Liver (tissue), 3 donors: ENCODE results near the gene NTNG2.

Source experiments
- FOXA1 ChIP-seq: IDR thresholded peaks from 2 replicates; pipeline ENCODE4 v1.6.1; 2016; ENCODE audit warnings: antibody characterized with exemption
- GABPA ChIP-seq, 2 donors: IDR thresholded peaks in 1 of 2; conservative IDR thresholded peaks in 1 of 2; 2 replicates each; pipeline ENCODE4 v1.6.1; 2016; ENCODE audit warnings: antibody characterized with exemption in 2 of 2, mild to moderate bottlenecking in 1 of 2, moderate library complexity in 1 of 2
- JUND ChIP-seq, 2 donors: IDR thresholded peaks; 2 replicates each; pipeline ENCODE4 v1.6.1; 2016; ENCODE audit warnings: antibody characterized with exemption in 2 of 2
- NR2F2 ChIP-seq: IDR thresholded peaks from 2 replicates; pipeline ENCODE4 v1.6.1; 2016; ENCODE audit warnings: antibody characterized with exemption
- RAD21 ChIP-seq, 2 donors: IDR thresholded peaks; 2 replicates each; pipeline ENCODE4 v1.6.1; 2016; ENCODE audit warnings: antibody characterized with exemption in 2 of 2, mild to moderate bottlenecking in 2 of 2
- RXRA ChIP-seq, 2 donors: IDR thresholded peaks; 2 replicates each; pipeline ENCODE4 v1.6.1; 2017 to 2018; ENCODE audit warnings: antibody characterized with exemption in 2 of 2, mild to moderate bottlenecking in 1 of 2
- SP1 ChIP-seq: IDR thresholded peaks from 2 replicates; pipeline ENCODE4 v1.6.1; 2018; ENCODE audit warnings: antibody characterized with exemption, mild to moderate bottlenecking
- TAF1 ChIP-seq: conservative IDR thresholded peaks from 2 replicates; pipeline ENCODE4 v1.6.1; 2016; ENCODE audit warnings: antibody characterized with exemption, mild to moderate bottlenecking
- YY1 ChIP-seq: IDR thresholded peaks from 2 replicates; pipeline ENCODE4 v1.6.1; 2016; ENCODE audit warnings: antibody characterized with exemption, mild to moderate bottlenecking
- TF ChIP-seq, protein P1 (sequence below): IDR thresholded peaks from 2 replicates; pipeline ENCODE4 v1.6.1; 2016; ENCODE audit warnings: antibody characterized with exemption
- TF ChIP-seq, protein P2 (sequence below): fragments of 150-350 bp; IDR thresholded peaks from 2 replicates; pipeline ENCODE4 v1.5.1; 2017; ENCODE audit warnings: improper control_type of control experiment, low read depth, low read length; ENCODE audit not compliant: missing input control
- TF ChIP-seq, protein P3 (sequence below): IDR thresholded peaks from 2 replicates; pipeline ENCODE4 v1.6.1; 2016; ENCODE audit warnings: antibody characterized with exemption, mild to moderate bottlenecking
- TF ChIP-seq, protein P4 (sequence below): IDR thresholded peaks from 2 replicates; pipeline ENCODE4 v1.6.1; 2016; ENCODE audit warnings: antibody characterized with exemption
- TF ChIP-seq, protein P5 (sequence below): IDR thresholded peaks from 2 replicates; pipeline ENCODE4 v1.6.1; 2016; ENCODE audit warnings: antibody characterized with exemption
- donor health status: healthy.
- donor health status: healthy.

DNA sequence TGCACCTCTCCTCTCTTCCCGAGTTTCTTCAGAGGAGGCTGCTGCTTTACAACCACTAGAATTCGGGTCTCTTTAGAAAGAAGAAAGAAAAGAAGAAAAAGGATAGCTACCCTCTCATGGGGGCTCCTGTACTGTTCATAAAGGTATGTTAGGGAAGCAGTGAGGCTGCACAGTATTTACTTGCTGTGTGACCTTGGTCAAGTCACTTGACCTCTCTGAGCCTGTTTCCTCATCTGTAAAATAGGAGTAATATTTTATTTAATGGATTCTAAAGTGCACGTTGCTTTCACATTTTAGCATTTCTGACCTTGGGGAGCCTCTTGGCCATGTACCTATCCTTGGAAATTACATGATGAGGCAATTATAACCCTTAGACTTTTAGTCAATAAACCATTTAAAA, 104.2 kb downstream of the NTNG2 start:
- no peak for TF ChIP-seq TAF1
- TF ChIP-seq, protein P1, sequence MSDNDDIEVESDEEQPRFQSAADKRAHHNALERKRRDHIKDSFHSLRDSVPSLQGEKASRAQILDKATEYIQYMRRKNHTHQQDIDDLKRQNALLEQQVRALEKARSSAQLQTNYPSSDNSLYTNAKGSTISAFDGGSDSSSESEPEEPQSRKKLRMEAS = no peak
- TF ChIP-seq, protein P2, sequence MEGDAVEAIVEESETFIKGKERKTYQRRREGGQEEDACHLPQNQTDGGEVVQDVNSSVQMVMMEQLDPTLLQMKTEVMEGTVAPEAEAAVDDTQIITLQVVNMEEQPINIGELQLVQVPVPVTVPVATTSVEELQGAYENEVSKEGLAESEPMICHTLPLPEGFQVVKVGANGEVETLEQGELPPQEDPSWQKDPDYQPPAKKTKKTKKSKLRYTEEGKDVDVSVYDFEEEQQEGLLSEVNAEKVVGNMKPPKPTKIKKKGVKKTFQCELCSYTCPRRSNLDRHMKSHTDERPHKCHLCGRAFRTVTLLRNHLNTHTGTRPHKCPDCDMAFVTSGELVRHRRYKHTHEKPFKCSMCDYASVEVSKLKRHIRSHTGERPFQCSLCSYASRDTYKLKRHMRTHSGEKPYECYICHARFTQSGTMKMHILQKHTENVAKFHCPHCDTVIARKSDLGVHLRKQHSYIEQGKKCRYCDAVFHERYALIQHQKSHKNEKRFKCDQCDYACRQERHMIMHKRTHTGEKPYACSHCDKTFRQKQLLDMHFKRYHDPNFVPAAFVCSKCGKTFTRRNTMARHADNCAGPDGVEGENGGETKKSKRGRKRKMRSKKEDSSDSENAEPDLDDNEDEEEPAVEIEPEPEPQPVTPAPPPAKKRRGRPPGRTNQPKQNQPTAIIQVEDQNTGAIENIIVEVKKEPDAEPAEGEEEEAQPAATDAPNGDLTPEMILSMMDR = no peak
- no peak for TF ChIP-seq JUND (IDR thresholded peaks at IDR 0.05)
- TF ChIP-seq, protein P3, sequence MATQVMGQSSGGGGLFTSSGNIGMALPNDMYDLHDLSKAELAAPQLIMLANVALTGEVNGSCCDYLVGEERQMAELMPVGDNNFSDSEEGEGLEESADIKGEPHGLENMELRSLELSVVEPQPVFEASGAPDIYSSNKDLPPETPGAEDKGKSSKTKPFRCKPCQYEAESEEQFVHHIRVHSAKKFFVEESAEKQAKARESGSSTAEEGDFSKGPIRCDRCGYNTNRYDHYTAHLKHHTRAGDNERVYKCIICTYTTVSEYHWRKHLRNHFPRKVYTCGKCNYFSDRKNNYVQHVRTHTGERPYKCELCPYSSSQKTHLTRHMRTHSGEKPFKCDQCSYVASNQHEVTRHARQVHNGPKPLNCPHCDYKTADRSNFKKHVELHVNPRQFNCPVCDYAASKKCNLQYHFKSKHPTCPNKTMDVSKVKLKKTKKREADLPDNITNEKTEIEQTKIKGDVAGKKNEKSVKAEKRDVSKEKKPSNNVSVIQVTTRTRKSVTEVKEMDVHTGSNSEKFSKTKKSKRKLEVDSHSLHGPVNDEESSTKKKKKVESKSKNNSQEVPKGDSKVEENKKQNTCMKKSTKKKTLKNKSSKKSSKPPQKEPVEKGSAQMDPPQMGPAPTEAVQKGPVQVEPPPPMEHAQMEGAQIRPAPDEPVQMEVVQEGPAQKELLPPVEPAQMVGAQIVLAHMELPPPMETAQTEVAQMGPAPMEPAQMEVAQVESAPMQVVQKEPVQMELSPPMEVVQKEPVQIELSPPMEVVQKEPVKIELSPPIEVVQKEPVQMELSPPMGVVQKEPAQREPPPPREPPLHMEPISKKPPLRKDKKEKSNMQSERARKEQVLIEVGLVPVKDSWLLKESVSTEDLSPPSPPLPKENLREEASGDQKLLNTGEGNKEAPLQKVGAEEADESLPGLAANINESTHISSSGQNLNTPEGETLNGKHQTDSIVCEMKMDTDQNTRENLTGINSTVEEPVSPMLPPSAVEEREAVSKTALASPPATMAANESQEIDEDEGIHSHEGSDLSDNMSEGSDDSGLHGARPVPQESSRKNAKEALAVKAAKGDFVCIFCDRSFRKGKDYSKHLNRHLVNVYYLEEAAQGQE = no peak
- TF ChIP-seq RAD21 (IDR thresholded peaks at IDR 0.05) = no peak
- no peak for TF ChIP-seq NR2F2
- no peak for TF ChIP-seq YY1
- no peak for TF ChIP-seq RXRA (IDR thresholded peaks at IDR 0.05)
- TF ChIP-seq, protein P4, sequence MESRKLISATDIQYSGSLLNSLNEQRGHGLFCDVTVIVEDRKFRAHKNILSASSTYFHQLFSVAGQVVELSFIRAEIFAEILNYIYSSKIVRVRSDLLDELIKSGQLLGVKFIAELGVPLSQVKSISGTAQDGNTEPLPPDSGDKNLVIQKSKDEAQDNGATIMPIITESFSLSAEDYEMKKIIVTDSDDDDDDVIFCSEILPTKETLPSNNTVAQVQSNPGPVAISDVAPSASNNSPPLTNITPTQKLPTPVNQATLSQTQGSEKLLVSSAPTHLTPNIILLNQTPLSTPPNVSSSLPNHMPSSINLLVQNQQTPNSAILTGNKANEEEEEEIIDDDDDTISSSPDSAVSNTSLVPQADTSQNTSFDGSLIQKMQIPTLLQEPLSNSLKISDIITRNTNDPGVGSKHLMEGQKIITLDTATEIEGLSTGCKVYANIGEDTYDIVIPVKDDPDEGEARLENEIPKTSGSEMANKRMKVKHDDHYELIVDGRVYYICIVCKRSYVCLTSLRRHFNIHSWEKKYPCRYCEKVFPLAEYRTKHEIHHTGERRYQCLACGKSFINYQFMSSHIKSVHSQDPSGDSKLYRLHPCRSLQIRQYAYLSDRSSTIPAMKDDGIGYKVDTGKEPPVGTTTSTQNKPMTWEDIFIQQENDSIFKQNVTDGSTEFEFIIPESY = no peak
- TF ChIP-seq FOXA1 = no peak
- TF ChIP-seq, protein P5, sequence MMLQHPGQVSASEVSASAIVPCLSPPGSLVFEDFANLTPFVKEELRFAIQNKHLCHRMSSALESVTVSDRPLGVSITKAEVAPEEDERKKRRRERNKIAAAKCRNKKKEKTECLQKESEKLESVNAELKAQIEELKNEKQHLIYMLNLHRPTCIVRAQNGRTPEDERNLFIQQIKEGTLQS = no peak
- TF ChIP-seq GABPA (IDR thresholded peaks at IDR 0.05 in 1 of 2, conservative IDR thresholded peaks at IDR 0.05 in 1 of 2) = no peak
- TF ChIP-seq SP1 = no peak
